ENCODE data around the gene FKBP10. TPM values are rescaled to one million over a fixed set of nuclear protein-coding genes. Genes with fewer than 3 reads are reported as not detected.
"Not testable (repeated sequence)": the region's sequence is repeated elsewhere in the genome, so short reads cannot be mapped to it uniquely, and the experiment has no call there.

The FKBP10 gene
- total RNA-seq, 1 donor from 2014 or later = 154 TPM

- Mint-ChIP-seq H3K4me3 (ENCODE audit: low read depth) (no peak overlapping the region), H3K9me3 (ENCODE audit: low read depth) (no peaks in the 10 kb centered on the region), H3K27me3 (no peaks in the 10 kb centered on the region), H3K27ac (no peak overlapping the region), H3K36me3 (ENCODE audit: insufficient read depth) (no peaks in the 10 kb centered on the region), H3K4me1 (ENCODE audit: low read depth) (no peaks in the 10 kb centered on the region)
- TF ChIP-seq CTCF (IDR thresholded peaks at IDR 0.05; ENCODE audit: unreplicated experiment) = no peak
- DNase-seq (ENCODE audit: low spot score, unreplicated experiment) = no peak
Observed at GRCh38 chr17:41844971-41845370, 32.2 kb downstream of the FKBP10 start.

GRCh38 chr17:41848788-41849187 lies 36.0 kb downstream of the FKBP10 start:
- no peak for TF ChIP-seq CTCF (IDR thresholded peaks at IDR 0.05; ENCODE audit: unreplicated experiment)
- H3K4me3 Mint-ChIP-seq (ENCODE audit: low read depth) = no peak overlapping the region
- no peaks in the 10 kb centered on the region for H3K27me3 Mint-ChIP-seq
- no peaks in the 10 kb centered on the region for H3K4me1 Mint-ChIP-seq (ENCODE audit: low read depth)
- no peaks in the 10 kb centered on the region for H3K9me3 Mint-ChIP-seq (ENCODE audit: low read depth)
- H3K27ac Mint-ChIP-seq = no peak overlapping the region
- no peak for DNase-seq (ENCODE audit: low spot score, unreplicated experiment)
- H3K36me3 Mint-ChIP-seq (ENCODE audit: insufficient read depth) = peaks cover 5% of the 10 kb centered on the region

GRCh38 chr17:41849251-41849990 lies 36.6 kb downstream of the FKBP10 start:
- Mint-ChIP-seq H3K27me3 (no peaks in the 10 kb centered on the region), H3K4me3 (ENCODE audit: low read depth) (no peak overlapping the region), H3K36me3 (ENCODE audit: insufficient read depth) (peaks cover 5% of the 10 kb centered on the region), H3K27ac (no peak overlapping the region), H3K9me3 (ENCODE audit: low read depth) (no peaks in the 10 kb centered on the region), H3K4me1 (ENCODE audit: low read depth) (no peaks in the 10 kb centered on the region)
- DNase-seq (ENCODE audit: low spot score, unreplicated experiment) = no peak
- TF ChIP-seq CTCF (IDR thresholded peaks at IDR 0.05; ENCODE audit: unreplicated experiment) = no peak

GRCh38 chr17:41851382-41851781 lies 38.6 kb downstream of the FKBP10 start:
- H3K27me3 Mint-ChIP-seq; H3K27ac Mint-ChIP-seq; H3K4me3 Mint-ChIP-seq (ENCODE audit: low read depth); DNase-seq (ENCODE audit: low spot score, unreplicated experiment); H3K9me3 Mint-ChIP-seq (ENCODE audit: low read depth); H3K4me1 Mint-ChIP-seq (ENCODE audit: low read depth); H3K36me3 Mint-ChIP-seq (ENCODE audit: insufficient read depth): not testable (repeated sequence)

DNA sequence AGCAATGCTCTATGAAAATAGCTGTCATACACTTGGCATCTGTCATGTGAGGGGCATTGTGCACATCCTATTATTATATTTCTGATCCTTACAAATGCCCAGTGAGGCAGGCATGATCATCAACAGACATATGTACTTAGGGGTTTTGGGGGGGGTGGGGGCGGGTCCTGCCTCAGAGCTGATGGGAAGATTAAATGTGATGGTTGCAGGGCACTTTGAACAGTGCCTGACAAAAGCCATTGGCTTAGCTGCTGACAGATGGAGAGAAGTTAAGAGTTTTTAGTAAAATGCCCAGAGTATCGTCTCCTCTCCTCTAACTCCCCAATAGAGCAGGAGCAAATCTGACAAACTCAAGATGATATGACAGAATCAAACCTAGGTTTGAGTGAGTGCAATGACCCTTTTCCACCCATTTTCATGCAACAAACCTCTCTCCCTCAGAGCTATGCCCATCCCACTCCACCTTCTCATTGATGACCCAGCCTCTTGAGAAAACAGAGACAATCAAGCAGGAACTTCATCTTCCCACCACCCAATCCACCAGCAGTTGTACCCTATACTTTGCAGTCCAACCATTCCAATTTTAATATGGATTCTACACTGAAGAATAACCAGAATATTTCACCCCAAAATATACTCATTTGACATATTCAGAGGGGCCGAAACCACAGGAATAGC lies 47.6 kb downstream of the FKBP10 start:
- no peaks in the 10 kb centered on the region for H3K36me3 Mint-ChIP-seq (ENCODE audit: insufficient read depth)
- no peaks in the 10 kb centered on the region for H3K9me3 Mint-ChIP-seq (ENCODE audit: low read depth)
- peaks cover 11% of the 10 kb centered on the region for H3K4me1 Mint-ChIP-seq (ENCODE audit: low read depth)
- H3K27ac Mint-ChIP-seq = no peak overlapping the region
- H3K4me3 Mint-ChIP-seq (ENCODE audit: low read depth) = no peak overlapping the region
- TF ChIP-seq CTCF (IDR thresholded peaks at IDR 0.05; ENCODE audit: unreplicated experiment) = no peak
- H3K27me3 Mint-ChIP-seq = no peaks in the 10 kb centered on the region
- DNase-seq (ENCODE audit: low spot score, unreplicated experiment) = no peak
